Middle frontal gyrus (tissue), 1 donor: Measurements from ENCODE around the gene USP34.
"Not testable (repeated sequence)": the region's sequence is repeated elsewhere in the genome, so short reads cannot be mapped to it uniquely, and the experiment has no call there.

Experiments used
- DNase-seq: peaks from one replicate; pipeline ENCODE4 v3.0.0-alpha.2; 2015; ENCODE audit warnings: low spot score; ENCODE audit errors: extremely low spot score

USP34 gene

GRCh38 chr2:61460163-61460562 is 10.7 kb downstream of the USP34 start:
- DNase-seq = no peak

- no peak for DNase-seq
These were observed 14.0 kb downstream of the USP34 start for GRCh38 chr2:61456746-61457420.

DNA sequence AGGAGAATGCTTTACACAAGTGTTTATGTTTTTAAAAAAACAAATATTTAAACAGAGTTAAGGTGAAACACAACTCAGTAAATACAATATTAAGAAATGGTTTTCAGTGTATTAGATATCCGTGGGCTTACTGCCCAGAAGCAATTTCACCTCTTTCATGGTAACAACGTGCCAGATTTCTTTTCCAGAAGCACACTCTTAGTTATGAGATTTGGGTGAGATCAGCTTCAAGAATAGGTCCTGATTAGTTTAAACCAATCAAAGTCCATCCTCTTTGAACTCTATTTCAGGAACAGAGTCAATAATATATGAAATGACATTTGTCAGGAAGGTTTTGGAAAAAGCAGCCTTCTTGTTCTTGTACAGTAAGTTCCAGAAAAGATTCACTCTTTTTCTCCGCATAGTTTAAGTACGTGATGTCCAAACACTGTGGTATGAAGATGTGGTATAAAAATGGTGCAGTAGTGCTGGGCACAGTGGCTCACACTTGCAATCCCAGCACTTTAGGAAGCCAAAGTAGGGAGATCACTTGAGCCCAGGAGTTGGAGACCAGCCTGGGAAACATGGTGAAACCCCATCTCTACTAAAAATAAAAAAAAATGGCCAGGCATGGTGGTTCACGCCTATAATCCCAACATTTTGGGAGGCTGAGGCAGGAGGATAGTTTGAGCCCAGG is 14.7 kb downstream of the USP34 start:
- DNase-seq = no peak

DNA sequence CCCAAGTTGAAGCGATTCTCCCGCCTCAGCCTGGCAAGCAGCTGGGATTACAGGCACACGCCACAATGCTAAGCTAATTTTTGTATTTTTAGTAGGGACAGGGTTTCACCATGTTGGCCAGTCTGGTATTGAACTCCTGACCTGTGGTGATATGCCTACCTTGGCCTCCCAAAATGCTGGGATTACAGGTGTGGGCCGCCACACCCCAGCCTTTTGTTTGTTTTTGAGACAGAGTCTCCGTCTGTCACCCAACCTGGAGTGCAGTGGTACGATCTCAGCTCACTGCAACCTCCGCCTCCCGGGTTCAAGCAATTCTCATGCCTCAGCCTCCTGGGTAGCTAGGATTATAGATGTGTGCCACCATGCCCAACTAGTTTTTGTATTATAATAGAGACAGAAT is 15.9 kb downstream of the USP34 start:
- DNase-seq = not testable (repeated sequence)

DNA sequence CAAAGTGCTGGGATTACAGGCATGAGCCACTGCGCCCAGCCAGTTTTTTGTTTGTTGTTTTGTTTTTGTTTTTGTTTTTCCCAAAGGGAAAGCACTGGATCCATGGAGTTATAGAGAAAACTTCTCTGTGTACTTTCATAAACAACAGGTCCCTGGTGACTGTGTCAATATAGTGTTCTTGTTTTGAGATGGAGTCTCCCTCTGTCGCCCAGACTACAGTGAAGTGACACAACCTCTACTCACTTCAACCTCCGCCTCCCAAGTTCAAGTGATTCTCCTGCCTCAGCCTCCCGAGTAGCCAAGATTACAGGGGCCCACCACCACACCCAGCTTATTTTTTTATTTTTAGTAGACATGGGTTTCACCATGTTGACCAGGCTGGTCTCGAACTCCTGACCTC is 16.5 kb downstream of the USP34 start:
- no peak for DNase-seq

DNA sequence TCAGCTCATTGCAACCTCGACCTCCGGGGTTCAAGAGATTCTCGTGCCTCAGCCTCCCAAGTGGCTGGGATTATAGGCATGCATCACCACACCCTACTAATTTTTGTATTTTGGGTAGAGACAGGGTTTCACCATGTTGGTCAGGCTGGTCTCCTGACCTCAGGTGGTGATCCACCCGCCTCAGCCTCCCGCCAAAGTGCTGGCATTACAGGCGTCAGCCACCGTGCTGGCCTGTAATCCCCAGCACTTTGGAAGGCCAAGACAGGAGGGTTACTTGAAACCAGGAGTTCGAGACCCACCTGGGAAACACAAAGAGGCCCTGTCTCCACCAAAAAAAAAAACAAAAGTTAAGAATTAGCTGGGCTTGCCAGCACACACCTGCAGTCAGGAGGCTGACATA is 18.5 kb downstream of the USP34 start:
- DNase-seq = no peak

- no peak for DNase-seq
These were observed 19.7 kb downstream of the USP34 start for GRCh38 chr2:61451178-61451577.

DNA sequence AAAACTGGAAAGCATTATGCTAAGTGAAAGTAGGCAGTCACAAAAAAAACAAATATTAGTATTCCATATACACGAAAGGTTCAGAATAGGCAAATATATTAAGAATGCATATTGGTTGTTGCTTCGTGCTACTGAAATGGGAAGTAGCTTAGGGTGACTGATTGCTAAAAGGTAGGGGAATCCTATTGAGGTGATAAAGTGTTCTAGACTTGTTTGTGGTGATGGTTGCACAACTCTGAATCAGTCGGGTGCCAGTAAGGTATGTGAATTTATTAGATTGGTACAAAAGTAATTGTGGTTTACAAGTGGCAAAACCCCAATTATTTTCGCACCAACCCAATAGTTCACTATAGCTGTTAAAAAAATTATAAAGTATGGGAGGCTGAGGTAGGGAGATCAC is 20.7 kb downstream of the USP34 start:
- no peak for DNase-seq

- no peak for DNase-seq
These were observed 22.7 kb downstream of the USP34 start for GRCh38 chr2:61448229-61448628.

- DNase-seq = not testable (repeated sequence)
These were observed 23.9 kb downstream of the USP34 start for GRCh38 chr2:61446971-61447370.

DNA sequence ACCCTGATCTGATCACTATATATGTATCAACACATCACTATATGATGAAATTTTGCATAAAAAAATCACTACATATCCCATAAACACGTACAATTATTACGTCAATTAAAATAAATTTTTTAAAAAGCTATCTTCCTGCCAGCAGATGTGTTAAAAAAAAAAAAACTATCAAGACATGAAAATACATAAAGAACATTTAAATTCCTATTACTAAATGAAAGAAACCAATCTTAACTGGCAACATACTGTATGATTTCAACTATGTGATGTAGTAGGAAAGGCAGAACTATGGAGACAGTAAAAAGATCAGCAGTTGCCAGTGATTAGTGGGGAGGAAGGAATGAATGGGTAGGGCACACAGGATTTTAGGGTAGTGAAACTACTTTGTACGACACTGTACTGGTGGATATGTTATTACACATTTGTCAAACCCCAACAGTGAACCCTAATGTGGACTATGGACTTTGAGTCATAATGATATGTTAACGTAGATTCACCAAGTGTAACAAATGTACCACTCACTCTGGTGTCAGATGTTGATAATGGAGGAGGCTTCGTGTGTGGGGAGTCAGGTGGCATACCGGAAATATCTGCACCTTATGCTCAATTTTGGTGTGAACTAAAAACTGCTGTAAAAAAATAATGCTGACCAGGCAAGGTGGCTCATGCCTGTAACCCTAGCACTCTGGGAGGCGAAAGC is 27.4 kb downstream of the USP34 start:
- DNase-seq = no peak

- no peak for DNase-seq
These were observed 31.5 kb downstream of the USP34 start for GRCh38 chr2:61439241-61440002.

DNA sequence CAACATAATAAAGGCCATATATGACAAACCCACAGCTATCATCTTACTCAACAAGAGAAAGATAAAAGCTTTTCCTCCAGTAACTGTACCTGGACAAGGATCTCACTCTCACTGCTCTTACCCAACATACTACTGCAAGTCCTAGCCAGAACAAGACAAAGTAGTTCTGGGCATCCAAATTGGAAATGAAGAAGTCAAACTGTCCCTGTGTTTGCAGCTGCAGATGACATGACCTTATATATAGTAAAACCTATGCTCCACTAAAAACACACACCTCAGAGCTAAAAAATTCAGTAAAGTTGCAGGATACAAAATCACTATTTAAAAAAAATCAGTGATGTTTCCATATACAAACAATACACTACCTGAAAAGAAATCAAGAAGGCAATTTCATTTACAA is 32.2 kb downstream of the USP34 start:
- DNase-seq = no peak

GRCh38 chr2:61437170-61437569 is 33.7 kb downstream of the USP34 start:
- DNase-seq = no peak

DNA sequence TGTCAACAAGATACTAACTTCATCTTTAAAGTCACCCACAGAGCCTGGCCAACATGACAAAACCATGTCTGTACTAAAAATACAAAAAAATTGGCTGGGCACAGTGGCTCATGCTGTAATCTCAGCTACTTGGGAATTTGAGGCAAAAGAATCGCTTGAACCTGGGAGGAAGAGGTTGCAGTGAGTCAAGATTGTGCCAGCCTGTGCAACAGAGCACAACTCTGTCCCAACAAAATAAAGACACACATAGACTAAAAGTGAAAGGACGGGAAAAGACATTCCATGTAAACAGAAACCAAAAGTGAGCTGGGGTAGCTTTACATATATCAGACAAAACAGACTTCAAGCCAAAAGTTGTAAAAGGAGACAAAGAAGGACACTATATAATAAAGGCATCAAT is 34.8 kb downstream of the USP34 start:
- no peak for DNase-seq

- DNase-seq = no peak
These were observed 35.6 kb downstream of the USP34 start for GRCh38 chr2:61435291-61435690.

GRCh38 chr2:61434314-61434713 is 36.6 kb downstream of the USP34 start:
- DNase-seq = no peak

GRCh38 chr2:61433606-61434005 is 37.3 kb downstream of the USP34 start:
- DNase-seq = no peak

DNA sequence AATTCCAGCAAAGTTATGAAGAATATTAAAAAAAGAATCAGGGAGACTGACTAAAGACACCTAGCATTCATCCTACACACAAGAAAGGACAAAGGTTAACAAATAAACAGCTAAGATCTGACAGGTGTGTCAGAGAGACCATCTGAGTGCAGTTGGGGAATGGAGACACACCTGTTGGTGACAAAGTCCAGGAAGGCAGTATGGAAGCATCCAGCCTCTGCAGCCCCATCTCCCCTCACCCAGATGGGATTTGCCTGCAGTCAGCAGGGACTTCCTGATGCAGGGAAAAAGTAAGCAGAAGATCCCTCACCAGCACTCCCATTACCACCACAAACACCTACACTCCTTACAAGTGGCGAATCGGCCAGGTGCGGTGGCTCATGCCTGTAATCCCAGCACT is 37.9 kb downstream of the USP34 start:
- DNase-seq = no peak

- no peak for DNase-seq
These were observed 39.5 kb downstream of the USP34 start for GRCh38 chr2:61431345-61431744.

DNA sequence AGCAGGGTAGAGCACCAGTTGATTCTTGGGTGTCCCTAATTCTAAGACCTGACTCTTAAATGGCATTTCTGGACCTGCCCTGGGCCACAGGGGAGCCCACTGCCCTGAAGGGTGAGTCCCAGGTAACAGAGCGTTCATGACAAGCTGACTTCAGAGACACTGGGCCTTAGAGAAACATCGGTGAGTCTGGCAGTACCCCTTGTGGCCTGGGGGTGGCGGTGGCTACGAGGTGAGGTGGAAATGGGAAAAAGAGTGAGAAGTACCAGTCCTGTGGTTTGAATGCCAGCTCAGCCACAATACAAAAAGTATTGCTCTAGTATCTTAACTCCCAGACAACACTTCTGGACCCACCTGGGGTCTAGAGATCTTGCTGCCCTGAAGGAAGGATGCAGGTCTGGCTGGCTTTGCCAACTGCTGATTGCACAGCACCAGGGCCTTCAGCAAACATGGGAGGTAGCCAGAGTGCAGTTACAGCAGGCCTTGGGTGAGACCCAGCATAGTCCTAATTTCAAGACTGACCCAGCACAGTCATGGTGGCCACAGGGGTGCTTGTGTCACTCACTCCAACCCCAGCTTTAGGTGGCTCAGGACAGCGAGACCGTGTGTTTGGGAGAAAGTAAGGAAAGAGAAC is 44.5 kb downstream of the USP34 start:
- no peak for DNase-seq
